Left ventricle myocardium inferior (tissue), 1 donor: Measurements from ENCODE around the gene BSPH1. TPM values are rescaled to one million over a fixed set of nuclear protein-coding genes. Genes with fewer than 3 reads are reported as not detected.

Experiments used
- DNase-seq: peaks from one replicate; pipeline ENCODE4 v3.0.0-alpha.2; 2020
- H3K27ac ChIP-seq: fragments of 200-600 bp; replicated peaks from 2 replicates; pipeline ENCODE4 v1.8.0; 2021
- H3K27me3 ChIP-seq: fragments of 200-600 bp; 2 replicates; pipeline ENCODE4 v1.8.0; 2021; ENCODE audit warnings: low read depth
- H3K36me3 ChIP-seq: fragments of 200-600 bp; 2 replicates; pipeline ENCODE4 v1.8.0; 2021
- H3K4me1 ChIP-seq: fragments of 200-600 bp; 2 replicates; pipeline ENCODE4 v1.8.0; 2021
- H3K4me3 ChIP-seq: fragments of 200-600 bp; 2 replicates; pipeline ENCODE4 v1.8.0; 2021; ENCODE audit warnings: mild to moderate bottlenecking, moderate library complexity
- H3K9me3 ChIP-seq: fragments of 200-600 bp; replicated peaks from 2 replicates; pipeline ENCODE4 v1.8.0; 2021
- intact Hi-C: fragments of 100-400 bp; cut with micrococcal nuclease; formaldehyde crosslinking; loops from one replicate; pipeline ENCODE4 v1.11.0; 2022
- total RNA-seq: library from RNA; stranded (reverse); fragmentation: NEBNext Ultra II Directional; extraction: Animal tissue kit (Norgen Biotek cat#: 25700); gene quantifications from one replicate; pipeline ENCODE4 v1.2.1, GENCODE V29; 2021
- TF ChIP-seq, protein P1 (sequence below): fragments of 200-600 bp; IDR thresholded peaks from 2 replicates; pipeline ENCODE4 v1.8.0; 2021; ENCODE audit warnings: antibody characterized with exemption, mild to moderate bottlenecking, borderline replicate concordance
- donor health status: DM: no; HTN: yes; CAD: no; lungs with severe emphysema.

Gene BSPH1
- total RNA-seq, 1 donor from 2014 or later = not detected

DNA sequence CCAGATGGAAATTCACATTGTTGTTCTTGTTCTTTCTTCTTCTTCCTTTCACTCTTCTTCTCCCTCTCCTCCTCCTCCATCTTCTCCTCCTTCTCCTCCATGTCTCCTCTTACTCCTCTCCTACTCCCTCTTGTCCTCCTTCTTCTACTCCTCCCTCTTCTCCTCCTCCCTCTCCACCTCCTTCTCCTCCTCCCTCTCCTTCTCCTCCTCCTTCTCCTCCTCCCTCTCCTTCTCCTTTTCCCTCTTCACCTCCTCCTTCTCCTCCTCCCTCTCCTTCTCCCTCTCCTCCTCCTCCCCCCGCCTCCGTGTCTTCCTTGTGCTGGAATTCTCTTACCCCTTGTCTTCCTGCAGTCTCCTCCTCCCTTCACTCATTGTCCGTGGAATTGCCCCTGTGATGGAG, 33.5 kb upstream of the BSPH1 start:
- no peak overlapping the region for H3K27ac ChIP-seq
- no peak for DNase-seq
- H3K4me3 ChIP-seq = no peak overlapping the region
- intact Hi-C loops = no loop called here
- peaks cover 68% of the 10 kb centered on the region for H3K27me3 ChIP-seq
- H3K36me3 ChIP-seq = no peaks in the 10 kb centered on the region
- TF ChIP-seq, protein P1, sequence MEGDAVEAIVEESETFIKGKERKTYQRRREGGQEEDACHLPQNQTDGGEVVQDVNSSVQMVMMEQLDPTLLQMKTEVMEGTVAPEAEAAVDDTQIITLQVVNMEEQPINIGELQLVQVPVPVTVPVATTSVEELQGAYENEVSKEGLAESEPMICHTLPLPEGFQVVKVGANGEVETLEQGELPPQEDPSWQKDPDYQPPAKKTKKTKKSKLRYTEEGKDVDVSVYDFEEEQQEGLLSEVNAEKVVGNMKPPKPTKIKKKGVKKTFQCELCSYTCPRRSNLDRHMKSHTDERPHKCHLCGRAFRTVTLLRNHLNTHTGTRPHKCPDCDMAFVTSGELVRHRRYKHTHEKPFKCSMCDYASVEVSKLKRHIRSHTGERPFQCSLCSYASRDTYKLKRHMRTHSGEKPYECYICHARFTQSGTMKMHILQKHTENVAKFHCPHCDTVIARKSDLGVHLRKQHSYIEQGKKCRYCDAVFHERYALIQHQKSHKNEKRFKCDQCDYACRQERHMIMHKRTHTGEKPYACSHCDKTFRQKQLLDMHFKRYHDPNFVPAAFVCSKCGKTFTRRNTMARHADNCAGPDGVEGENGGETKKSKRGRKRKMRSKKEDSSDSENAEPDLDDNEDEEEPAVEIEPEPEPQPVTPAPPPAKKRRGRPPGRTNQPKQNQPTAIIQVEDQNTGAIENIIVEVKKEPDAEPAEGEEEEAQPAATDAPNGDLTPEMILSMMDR = no peak
- H3K9me3 ChIP-seq = no peaks in the 10 kb centered on the region
- no peaks in the 10 kb centered on the region for H3K4me1 ChIP-seq

DNA sequence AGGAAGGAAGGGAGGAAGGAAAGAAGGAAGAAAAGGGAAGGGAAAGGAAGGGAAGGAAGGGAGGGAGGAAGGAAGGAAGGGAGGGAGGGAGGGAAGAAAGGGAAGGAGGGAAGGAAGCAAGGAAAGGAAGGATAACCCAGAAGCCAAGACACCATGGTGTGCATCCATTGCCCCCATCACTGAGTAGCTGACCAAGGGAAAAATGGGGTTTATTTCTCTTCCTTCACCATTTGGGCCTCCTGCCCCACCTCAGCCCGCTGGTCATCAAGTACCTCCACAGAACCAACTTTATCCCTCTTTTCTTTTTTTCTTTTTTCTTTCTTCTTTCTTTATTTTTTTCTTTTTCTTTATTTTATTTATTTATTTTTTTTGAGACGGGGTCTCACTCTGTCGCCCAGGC, 31.5 kb upstream of the BSPH1 start:
- Histone ChIP-seq H3K9me3 (no peaks in the 10 kb centered on the region), H3K36me3 (no peaks in the 10 kb centered on the region), H3K4me3 (no peak overlapping the region), H3K27me3 (peaks cover 69% of the 10 kb centered on the region), H3K27ac (no peak overlapping the region), H3K4me1 (no peaks in the 10 kb centered on the region)
- TF ChIP-seq, protein P1 = no peak
- intact Hi-C loops = no loop called here
- DNase-seq = no peak

DNA sequence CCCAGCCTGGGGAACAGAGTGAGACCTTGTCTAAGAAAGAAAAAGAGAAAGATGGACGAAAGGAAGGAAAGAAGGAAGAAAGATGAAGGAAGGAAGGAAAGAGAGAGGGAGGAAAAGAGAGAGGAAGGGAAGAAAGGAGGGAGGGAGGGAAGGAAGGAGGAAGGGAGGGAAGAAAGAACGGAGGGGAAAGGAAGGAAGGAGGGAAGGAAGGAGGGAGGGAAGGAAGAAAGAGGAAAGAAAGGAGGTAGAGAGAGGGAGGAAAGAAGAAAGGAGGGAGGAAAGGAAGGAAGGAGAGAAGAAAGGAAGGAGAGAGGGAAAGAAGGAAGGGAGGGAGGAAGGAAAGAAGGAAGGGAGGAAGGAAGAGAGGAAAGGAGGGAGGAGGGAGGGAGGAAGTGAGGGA, 31.0 kb upstream of the BSPH1 start:
- H3K4me1 ChIP-seq = no peaks in the 10 kb centered on the region
- no peaks in the 10 kb centered on the region for H3K36me3 ChIP-seq
- peaks cover 68% of the 10 kb centered on the region for H3K27me3 ChIP-seq
- H3K9me3 ChIP-seq = no peaks in the 10 kb centered on the region
- H3K4me3 ChIP-seq = no peak overlapping the region
- no peak for DNase-seq
- intact Hi-C loops = no loop called here
- TF ChIP-seq, protein P1 = no peak
- H3K27ac ChIP-seq = no peak overlapping the region

GRCh38 chr19:48020686-48021085, 28.7 kb upstream of the BSPH1 start:
- Histone ChIP-seq H3K4me3 (no peak overlapping the region), H3K4me1 (no peaks in the 10 kb centered on the region), H3K9me3 (no peaks in the 10 kb centered on the region), H3K27me3 (peaks cover 77% of the 10 kb centered on the region), H3K27ac (no peak overlapping the region), H3K36me3 (no peaks in the 10 kb centered on the region)
- TF ChIP-seq, protein P1 = no peak
- intact Hi-C loops = no loop called here
- DNase-seq = no peak

DNA sequence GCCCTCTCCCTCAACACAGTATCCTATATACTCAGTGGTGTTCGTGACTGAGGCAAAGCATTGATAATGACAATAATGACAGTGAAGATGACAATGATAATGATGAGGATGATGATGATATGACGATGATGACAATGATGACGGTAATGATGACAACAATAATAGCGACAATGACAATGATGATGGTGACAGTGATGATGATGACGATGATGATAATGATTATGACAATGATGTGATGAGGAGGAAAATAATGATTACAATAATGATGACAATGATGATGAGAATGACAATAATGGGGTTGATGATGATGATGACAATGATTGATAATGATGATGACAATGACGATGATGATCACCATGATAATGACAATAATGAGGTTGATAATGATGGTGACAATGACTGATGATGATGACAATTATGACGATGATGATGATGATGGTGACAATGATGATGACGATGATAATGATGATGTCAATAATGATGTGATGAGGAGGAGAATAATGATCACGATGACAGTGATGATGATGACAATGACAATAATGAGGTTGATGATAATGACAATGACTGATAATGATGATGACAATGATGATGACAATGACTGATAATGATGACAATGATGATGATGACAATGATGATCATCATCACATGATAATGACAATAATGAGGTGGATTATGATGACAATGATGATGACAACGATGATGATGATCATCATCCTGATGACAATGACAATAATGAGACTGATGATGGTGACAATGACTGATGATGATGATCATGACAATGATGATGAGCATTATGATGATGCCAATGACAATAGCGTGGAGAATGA, 19.2 kb upstream of the BSPH1 start:
- TF ChIP-seq, protein P1 = no peak
- Histone ChIP-seq H3K9me3 (peaks cover 16% of the 10 kb centered on the region), H3K4me1 (no peaks in the 10 kb centered on the region), H3K27me3 (peaks cover 43% of the 10 kb centered on the region), H3K36me3 (no peaks in the 10 kb centered on the region), H3K27ac (no peak overlapping the region), H3K4me3 (no peak overlapping the region)
- no peak for DNase-seq
- intact Hi-C loops = no loop called here
